Measurements from ENCODE around the gene NOXRED1.

NOXRED1 gene

GRCh38 chr14:77347751-77348150, 75.6 kb downstream of the NOXRED1 start:
- TF ChIP-seq CTCF (IDR thresholded peaks at IDR 0.05; ENCODE audit: low read depth, low read length) (no peak), MYC (IDR thresholded peaks at IDR 0.05; ENCODE audit: low read depth, low read length) (peak; percentile 47; the same call in 1 of the 2 replicates), MAX (IDR thresholded peaks at IDR 0.05; ENCODE audit: low read depth, low read length) (0 out of 2 replicates have a peak, but pooled peaks have one; percentile 8)
- H3K4me3 ChIP-seq (ENCODE audit: low read depth, low read length): no peak overlapping the region
- peak; percentile 73 for DNase-seq (ENCODE audit: low read depth)

- TF ChIP-seq MYC (IDR thresholded peaks at IDR 0.05; ENCODE audit: low read depth, low read length): no peak
- no peak for TF ChIP-seq CTCF (IDR thresholded peaks at IDR 0.05; ENCODE audit: low read depth, low read length)
- no peak for TF ChIP-seq MAX (IDR thresholded peaks at IDR 0.05; ENCODE audit: low read depth, low read length)
- H3K4me3 ChIP-seq (ENCODE audit: low read depth, low read length): no peak overlapping the region
- DNase-seq (ENCODE audit: low read depth): no peak
These were observed 76.8 kb downstream of the NOXRED1 start for GRCh38 chr14:77346495-77346894.

GRCh38 chr14:77344377-77344996, 78.8 kb downstream of the NOXRED1 start:
- no peak for DNase-seq (ENCODE audit: low read depth)
- TF ChIP-seq POLR2A (IDR thresholded peaks at IDR 0.05; ENCODE audit: extremely low read depth, insufficient read length): no peak
- TF ChIP-seq CTCF (IDR thresholded peaks at IDR 0.05; ENCODE audit: low read depth, low read length): no peak
- no peak for TF ChIP-seq MYC (IDR thresholded peaks at IDR 0.05; ENCODE audit: low read depth, low read length)
- TF ChIP-seq MAX (IDR thresholded peaks at IDR 0.05; ENCODE audit: low read depth, low read length): no peak
- H3K4me3 ChIP-seq (ENCODE audit: low read depth, low read length): no peak overlapping the region
